Endothelial cell of umbilical vein (primary cell): Measurements from ENCODE around the gene TEKTIP1. TPM values are rescaled to one million over a fixed set of nuclear protein-coding genes. Genes with fewer than 3 reads are reported as not detected.

Experiments
- BruUV-seq: library from RNA; stranded (reverse); fragments of 400-500 nt; replicated peaks from 2 replicates; lab custom pipeline; 2021; lab: Mats Ljungman, UMichigan
- CTCF ChIA-PET: fragments of 300-600, 350-600 bp; sonication (Branson Sonifier 250); formaldehyde crosslinking; loops from one replicate; lab custom pipeline; 2021; ENCODE audit warnings: antibody characterized with exemption, inconsistent platforms; lab: Charles Lee
- POLR2A ChIA-PET: fragments of 300-600, 350-600 bp; sonication (Branson Sonifier 250); formaldehyde crosslinking; loops from one replicate; lab custom pipeline; 2021; ENCODE audit warnings: antibody characterized with exemption, inconsistent platforms; lab: Charles Lee
- DNase-seq: peaks from one replicate; pipeline ENCODE4 v3.0.0-alpha.2; 2011; ENCODE audit warnings: low read depth, low spot score
- FAIRE-seq: peaks from 2 replicates; lab custom pipeline; 2011; peaks lifted over from hg19 to GRCh38; lab: Jason Lieb, UNC
- H2AFZ ChIP-seq: 2 replicates; pipeline ENCODE4 v1.6.0; 2012; ENCODE audit warnings: low read depth, low read length, control low read depth, inconsistent platforms
- H3K27ac ChIP-seq: 2 replicates; pipeline ENCODE4 v1.5.1; 2011; ENCODE audit warnings: low read depth, mild to moderate bottlenecking, control low read depth, low read length, moderate library complexity; ENCODE audit not compliant: insufficient read depth
- H3K27me3 ChIP-seq, 2 experiments: 2 replicates each; pipeline versions ENCODE4 v1.6.0 to v1.6.1; 2011; ENCODE audit warnings: low read length in 2 of 2, mixed read lengths in 1 of 2; ENCODE audit not compliant: control insufficient read depth in 2 of 2, insufficient read depth in 2 of 2
- H3K36me3 ChIP-seq, 2 experiments: 2 replicates in 1 of 2; 3 replicates in 1 of 2; pipeline ENCODE4 v1.5.1; 2011; ENCODE audit warnings: low read length in 2 of 2, mild to moderate bottlenecking in 1 of 2, moderate library complexity in 1 of 2; ENCODE audit not compliant: control insufficient read depth in 2 of 2, insufficient read depth in 2 of 2; ENCODE audit errors: extremely low read depth in 1 of 2
- H3K4me1 ChIP-seq: 3 replicates; pipeline ENCODE4 v1.5.1; 2011; ENCODE audit warnings: mild to moderate bottlenecking, low read length; ENCODE audit not compliant: control insufficient read depth, insufficient read depth; ENCODE audit errors: extremely low read depth
- H3K4me2 ChIP-seq: 2 replicates; pipeline ENCODE4 v1.6.1; 2011; ENCODE audit warnings: low read length, control low read depth, mixed read lengths; ENCODE audit not compliant: insufficient read depth
- H3K4me3 ChIP-seq, 3 experiments: fragments of 200-600 bp in 1 of 3; sonication (generic), shearing (Covaris generic) in 1 of 3; replicated peaks in 1 of 3; 2 replicates each; pipeline ENCODE4 v1.5.1; 2011 to 2016; ENCODE audit warnings: control low read depth in 3 of 3, low read length in 3 of 3, mild to moderate bottlenecking in 2 of 3, inconsistent platforms in 1 of 3, low read depth in 1 of 3, moderate library complexity in 1 of 3; ENCODE audit not compliant: insufficient read depth in 1 of 3
- H3K79me2 ChIP-seq: 2 replicates; pipeline ENCODE4 v1.6.0; 2012; ENCODE audit warnings: low read length, inconsistent platforms; ENCODE audit not compliant: control insufficient read depth, insufficient read depth
- H3K9ac ChIP-seq: replicated peaks from 2 replicates; pipeline ENCODE3; 2011; ENCODE audit warnings: low read length, control low read depth; ENCODE audit not compliant: insufficient read depth; ENCODE audit errors: extremely low read depth
- H3K9me1 ChIP-seq: replicated peaks from 3 replicates; pipeline ENCODE4 v1.6.0; 2011; ENCODE audit warnings: mild to moderate bottlenecking, low read length; ENCODE audit not compliant: control insufficient read depth, insufficient read depth; ENCODE audit errors: extremely low read depth
- H3K9me3 ChIP-seq: replicated peaks from 2 replicates; pipeline ENCODE4 v1.5.1; 2012; ENCODE audit warnings: low read length, inconsistent platforms; ENCODE audit not compliant: control insufficient read depth, insufficient read depth
- H4K20me1 ChIP-seq: replicated peaks from 2 replicates; pipeline ENCODE3; 2011; ENCODE audit warnings: mild to moderate bottlenecking, low read length; ENCODE audit not compliant: control insufficient read depth, insufficient read depth; ENCODE audit errors: extremely low read depth
- FOS ChIP-seq: IDR thresholded peaks from 2 replicates; pipeline ENCODE4 v1.6.1; 2011; ENCODE audit warnings: mild to moderate bottlenecking, low read length, moderate library complexity, borderline replicate concordance; ENCODE audit not compliant: insufficient read depth
- GATA2 ChIP-seq: IDR thresholded peaks from 2 replicates; pipeline ENCODE4 v1.7.0; 2011; ENCODE audit warnings: low read depth, mild to moderate bottlenecking, moderate library complexity, mixed read lengths, low read length; ENCODE audit not compliant: insufficient read length, insufficient read depth
- POLR2A ChIP-seq: IDR thresholded peaks from 2 replicates; pipeline ENCODE4 v1.6.1; 2012; ENCODE audit warnings: low read depth, mild to moderate bottlenecking, control low read depth, low read length
- POLR2AphosphoS5 ChIP-seq: IDR thresholded peaks from 2 replicates; pipeline ENCODE4 v1.6.1; 2012; ENCODE audit warnings: low read depth, mild to moderate bottlenecking, control low read depth, low read length, moderate library complexity; ENCODE audit not compliant: insufficient read depth
- dilution Hi-C: fragments of 300-500 bp; cut with MboI; formaldehyde crosslinking; loops from one replicate; pipeline ENCODE4 v1.15.0; 2019; ENCODE audit warnings: low sequenced_read_pairs; ENCODE audit not compliant: extremely low pct_ligation_motif_present
- intact Hi-C: fragments of 100-400 bp; cut with micrococcal nuclease; formaldehyde crosslinking; loops from one replicate; pipeline ENCODE4 v1.10.0; 2022
- polyA plus RNA-seq, 4 experiments: library from polyadenylated mRNA; depleted of rRNA in 3 of 4; stranded (reverse) in 3 of 4; unstranded in 1 of 4; fragments of >200 nt; gene quantifications; 2 replicates each; pipeline versions ENCODE4 v1.2.1 to v1.2.3, GENCODE V29; 2011 to 2012; ENCODE audit warnings: missing spikeins in 1 of 4
- total RNA-seq: library from RNA; stranded (reverse); gene quantifications from 2 replicates; pipeline ENCODE4 v1.2.3, GENCODE V29; 2021
- TF ChIP-seq, protein P1 (sequence below), 2 donors: IDR thresholded peaks; 1 replicate in 1 of 2; 2 replicates in 1 of 2; pipeline ENCODE4 v1.5.1; 2011; ENCODE audit warnings: low read length in 2 of 2, mild to moderate bottlenecking in 2 of 2, moderate library complexity in 2 of 2, control low read depth in 1 of 2, inconsistent platforms in 1 of 2, low read depth in 1 of 2; ENCODE audit not compliant: insufficient read depth in 1 of 2; ENCODE audit errors: extremely low read depth in 1 of 2

The TEKTIP1 gene
- total and polyA plus RNA-seq, 2 donors (not counting 3 experiments of a cell fraction or from before 2014, with no cell fraction given), result 0.73 TPM; not detected in 1

DNA sequence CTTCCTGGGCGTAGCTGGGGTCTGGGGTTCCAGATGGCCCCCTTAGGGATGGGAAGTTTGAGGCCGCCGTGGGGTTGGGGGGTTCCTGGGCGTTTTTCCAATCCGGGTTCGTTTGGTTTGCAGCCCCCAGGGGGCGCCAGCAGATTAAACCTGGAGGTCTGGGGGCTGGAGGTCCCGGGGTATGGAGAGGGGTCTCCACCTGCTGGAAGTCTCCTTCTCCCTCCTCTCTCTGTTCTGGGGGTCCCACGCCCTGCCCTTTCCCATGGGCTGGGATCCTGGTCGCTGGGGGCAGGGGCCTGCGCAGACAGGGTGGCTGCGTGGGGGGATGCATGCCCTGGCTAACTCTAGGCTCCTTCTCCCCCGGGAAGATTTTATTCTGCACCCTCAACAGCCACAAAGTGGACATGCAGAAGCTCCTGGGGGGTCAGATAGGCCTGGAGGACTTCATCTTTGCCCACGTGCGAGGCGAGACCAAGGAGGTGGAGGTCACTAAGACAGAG, 47.2 kb downstream of the TEKTIP1 start:
- Histone ChIP-seq H3K4me2 (peak overlapping the region; percentile 70), H3K27ac (no peak overlapping the region), H3K27me3 (no peaks in the 10 kb centered on the region), H3K9me3 (no peaks in the 10 kb centered on the region), H4K20me1 (no peaks in the 10 kb centered on the region), H2AFZ (peak overlapping the region; percentile 94), H3K36me3 (no peaks in the 10 kb centered on the region), H3K9ac (peak overlapping the region; percentile 47), H3K4me3 (peak overlapping the region; percentile 16 to 40 (median 25)), H3K4me1 (peaks cover 5% of the 10 kb centered on the region), H3K79me2 (no peaks in the 10 kb centered on the region), H3K9me1 (no peaks in the 10 kb centered on the region)
- CTCF ChIA-PET, result interaction anchor here (0.8 to 4.1 kb wide), 11 partner anchors 9 to 41 kb away, joined by 3 to 22 read pairs (median 6); partner anchors contain the start of gene MFSD12
- intact Hi-C loops (loop anchor here (1.0 kb wide), 1 partner anchor 32 kb away; no protein-coding TSS in a partner anchor), dilution Hi-C loops (no loop called here)
- TF ChIP-seq, protein P1, sequence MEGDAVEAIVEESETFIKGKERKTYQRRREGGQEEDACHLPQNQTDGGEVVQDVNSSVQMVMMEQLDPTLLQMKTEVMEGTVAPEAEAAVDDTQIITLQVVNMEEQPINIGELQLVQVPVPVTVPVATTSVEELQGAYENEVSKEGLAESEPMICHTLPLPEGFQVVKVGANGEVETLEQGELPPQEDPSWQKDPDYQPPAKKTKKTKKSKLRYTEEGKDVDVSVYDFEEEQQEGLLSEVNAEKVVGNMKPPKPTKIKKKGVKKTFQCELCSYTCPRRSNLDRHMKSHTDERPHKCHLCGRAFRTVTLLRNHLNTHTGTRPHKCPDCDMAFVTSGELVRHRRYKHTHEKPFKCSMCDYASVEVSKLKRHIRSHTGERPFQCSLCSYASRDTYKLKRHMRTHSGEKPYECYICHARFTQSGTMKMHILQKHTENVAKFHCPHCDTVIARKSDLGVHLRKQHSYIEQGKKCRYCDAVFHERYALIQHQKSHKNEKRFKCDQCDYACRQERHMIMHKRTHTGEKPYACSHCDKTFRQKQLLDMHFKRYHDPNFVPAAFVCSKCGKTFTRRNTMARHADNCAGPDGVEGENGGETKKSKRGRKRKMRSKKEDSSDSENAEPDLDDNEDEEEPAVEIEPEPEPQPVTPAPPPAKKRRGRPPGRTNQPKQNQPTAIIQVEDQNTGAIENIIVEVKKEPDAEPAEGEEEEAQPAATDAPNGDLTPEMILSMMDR (IDR thresholded peaks at IDR 0.05; ENCODE audit: extremely low read depth in 1 of 2, insufficient read depth in 1 of 2, low read depth in 1 of 2, low read length in 2 of 2), result peak; percentile 62 to 80
- TF ChIP-seq GATA2, result no peak
- no peak for DNase-seq
- BruUV-seq, result no TSS peak
- peak; percentile 33 for FAIRE-seq
- POLR2A ChIA-PET, result no interaction called here

DNA sequence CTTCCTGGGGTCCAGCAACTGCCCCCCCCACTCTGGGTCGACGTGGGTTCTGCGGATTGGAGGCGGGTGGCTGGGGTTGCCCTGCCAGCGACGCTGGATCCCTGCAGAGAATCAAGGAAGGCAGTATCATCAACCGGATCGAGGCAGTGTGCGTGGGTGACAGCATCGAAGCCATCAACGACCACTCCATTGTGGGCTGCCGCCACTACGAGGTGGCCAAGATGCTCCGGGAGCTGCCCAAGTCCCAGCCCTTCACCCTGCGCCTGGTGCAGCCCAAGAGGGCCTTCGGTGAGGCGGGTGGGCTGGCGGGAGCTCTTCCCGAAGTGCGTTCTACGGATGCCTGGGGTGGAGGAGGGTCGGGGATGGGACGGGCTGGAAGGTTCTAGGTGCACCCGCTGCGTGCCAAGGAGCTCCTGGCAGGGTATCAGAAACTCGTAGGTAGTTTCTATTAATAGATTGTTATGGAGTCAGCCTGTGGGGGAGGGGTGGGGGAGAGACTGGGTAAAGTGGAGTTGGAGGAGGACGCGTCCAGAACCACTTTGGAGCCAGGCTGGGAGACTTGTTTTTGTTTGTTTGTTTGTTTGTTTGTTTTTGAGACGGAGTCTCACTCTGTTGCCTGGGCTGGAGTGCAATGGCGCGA, 47.9 kb downstream of the TEKTIP1 start:
- CTCF ChIA-PET, result interaction anchor here (0.7 to 4.1 kb wide), 8 partner anchors 13 to 41 kb away, joined by 3 to 22 read pairs (median 4); no protein-coding TSS in a partner anchor
- Histone ChIP-seq H2AFZ (no peak overlapping the region), H4K20me1 (no peaks in the 10 kb centered on the region), H3K27ac (no peak overlapping the region), H3K4me1 (peaks cover 5% of the 10 kb centered on the region), H3K4me2 (no peak overlapping the region), H3K36me3 (no peaks in the 10 kb centered on the region), H3K4me3 (no peak overlapping the region), H3K27me3 (peaks cover 0 to under 1% of the 10 kb centered on the region in 2 experiments), H3K9ac (no peak overlapping the region), H3K9me3 (no peaks in the 10 kb centered on the region), H3K9me1 (no peaks in the 10 kb centered on the region), H3K79me2 (no peaks in the 10 kb centered on the region)
- dilution Hi-C loops (no loop called here), intact Hi-C loops (loop anchor here (1.0 kb wide), 1 partner anchor 31 kb away; no protein-coding TSS in a partner anchor)
- no TSS peak for BruUV-seq
- DNase-seq (no peak), FAIRE-seq (no peak)
- POLR2A ChIA-PET, result no interaction called here
- TF ChIP-seq, protein P1 (IDR thresholded peaks at IDR 0.05; ENCODE audit: extremely low read depth in 1 of 2, insufficient read depth in 1 of 2, low read depth in 1 of 2, low read length in 2 of 2), result no peak
- TF ChIP-seq POLR2A (no peak), FOS (no peak), POLR2AphosphoS5 (no peak)
